ENCODE results near the gene DYNC1H1. TPM values are rescaled to one million over a fixed set of nuclear protein-coding genes. Genes with fewer than 3 reads are reported as not detected.

DYNC1H1 gene
- total RNA-seq, 4 donors from 2014 or later, result 338 to 524 (median 432) TPM

- TF ChIP-seq CTCF (IDR thresholded peaks at IDR 0.05; ENCODE audit: low read depth), result no peak
These were observed 125.4 kb downstream of the DYNC1H1 start for GRCh38 chr14:102089621-102090343.

GRCh38 chr14:102090713-102091112 is 126.3 kb downstream of the DYNC1H1 start:
- no peak for TF ChIP-seq CTCF (IDR thresholded peaks at IDR 0.05; ENCODE audit: low read depth)

GRCh38 chr14:102092806-102093205 is 128.4 kb downstream of the DYNC1H1 start:
- TF ChIP-seq CTCF (IDR thresholded peaks at IDR 0.05; ENCODE audit: low read depth), result no peak

GRCh38 chr14:102094101-102094500 is 129.7 kb downstream of the DYNC1H1 start:
- TF ChIP-seq CTCF (IDR thresholded peaks at IDR 0.05; ENCODE audit: low read depth), result no peak

GRCh38 chr14:102095231-102095870 is 131.0 kb downstream of the DYNC1H1 start:
- TF ChIP-seq CTCF (IDR thresholded peaks at IDR 0.05; ENCODE audit: low read depth), result no peak

GRCh38 chr14:102095871-102096568 is 131.6 kb downstream of the DYNC1H1 start:
- no peak for TF ChIP-seq CTCF (IDR thresholded peaks at IDR 0.05; ENCODE audit: low read depth)

GRCh38 chr14:102096569-102097188 is 132.3 kb downstream of the DYNC1H1 start:
- no peak for TF ChIP-seq CTCF (IDR thresholded peaks at IDR 0.05; ENCODE audit: low read depth)

All from subcutaneous adipose tissue (tissue), 4 donors.